Endothelial cell (in vitro differentiated cells): ENCODE measurements around the gene SETD2. TPM values are rescaled to one million over a fixed set of nuclear protein-coding genes. Genes with fewer than 3 reads are reported as not detected.

Experiments
- DNase-seq: peaks from one replicate; pipeline ENCODE4 v3.0.0; 2021; ENCODE audit warnings: low spot score
- H3K27ac Mint-ChIP-seq: one replicate; pipeline ENCODE4 v1.8.0; 2021; ENCODE audit warnings: mixed read lengths, inconsistent platforms; ENCODE audit not compliant: unreplicated experiment
- H3K27me3 Mint-ChIP-seq: one replicate; pipeline ENCODE4 v1.8.0; 2021; ENCODE audit warnings: mild to moderate bottlenecking, moderate library complexity, mixed read lengths, inconsistent platforms; ENCODE audit not compliant: unreplicated experiment
- H3K36me3 Mint-ChIP-seq: one replicate; pipeline ENCODE4 v1.8.0; 2021; ENCODE audit warnings: mild to moderate bottlenecking, low read depth, mixed read lengths, inconsistent platforms; ENCODE audit not compliant: unreplicated experiment
- H3K4me1 Mint-ChIP-seq: one replicate; pipeline ENCODE4 v1.8.0; 2021; ENCODE audit warnings: mild to moderate bottlenecking, mixed read lengths, inconsistent platforms; ENCODE audit not compliant: unreplicated experiment
- H3K4me3 Mint-ChIP-seq: one replicate; pipeline ENCODE4 v1.8.0; 2021; ENCODE audit warnings: mild to moderate bottlenecking, mixed read lengths, inconsistent platforms; ENCODE audit not compliant: unreplicated experiment
- H3K9me3 Mint-ChIP-seq: one replicate; pipeline ENCODE4 v1.8.0; 2021; ENCODE audit warnings: mixed read lengths, inconsistent platforms; ENCODE audit not compliant: unreplicated experiment
- total RNA-seq: library from RNA; stranded (reverse); fragmentation: NEBNext Ultra II Directional; extraction: Animal tissue kit (Norgen Biotek cat#: 25700); gene quantifications from one replicate; pipeline ENCODE4 v1.2.1, GENCODE V29; 2021; ENCODE audit not compliant: unreplicated experiment
- TF ChIP-seq, protein P1 (sequence below): fragments of 200-600 bp; sonication (generic); IDR thresholded peaks from one replicate; pipeline ENCODE4 v1.5.0; 2021; ENCODE audit warnings: antibody characterized with exemption; ENCODE audit not compliant: unreplicated experiment

The SETD2 gene
- total RNA-seq, 1 donor from 2014 or later, result 51.4 TPM

DNA sequence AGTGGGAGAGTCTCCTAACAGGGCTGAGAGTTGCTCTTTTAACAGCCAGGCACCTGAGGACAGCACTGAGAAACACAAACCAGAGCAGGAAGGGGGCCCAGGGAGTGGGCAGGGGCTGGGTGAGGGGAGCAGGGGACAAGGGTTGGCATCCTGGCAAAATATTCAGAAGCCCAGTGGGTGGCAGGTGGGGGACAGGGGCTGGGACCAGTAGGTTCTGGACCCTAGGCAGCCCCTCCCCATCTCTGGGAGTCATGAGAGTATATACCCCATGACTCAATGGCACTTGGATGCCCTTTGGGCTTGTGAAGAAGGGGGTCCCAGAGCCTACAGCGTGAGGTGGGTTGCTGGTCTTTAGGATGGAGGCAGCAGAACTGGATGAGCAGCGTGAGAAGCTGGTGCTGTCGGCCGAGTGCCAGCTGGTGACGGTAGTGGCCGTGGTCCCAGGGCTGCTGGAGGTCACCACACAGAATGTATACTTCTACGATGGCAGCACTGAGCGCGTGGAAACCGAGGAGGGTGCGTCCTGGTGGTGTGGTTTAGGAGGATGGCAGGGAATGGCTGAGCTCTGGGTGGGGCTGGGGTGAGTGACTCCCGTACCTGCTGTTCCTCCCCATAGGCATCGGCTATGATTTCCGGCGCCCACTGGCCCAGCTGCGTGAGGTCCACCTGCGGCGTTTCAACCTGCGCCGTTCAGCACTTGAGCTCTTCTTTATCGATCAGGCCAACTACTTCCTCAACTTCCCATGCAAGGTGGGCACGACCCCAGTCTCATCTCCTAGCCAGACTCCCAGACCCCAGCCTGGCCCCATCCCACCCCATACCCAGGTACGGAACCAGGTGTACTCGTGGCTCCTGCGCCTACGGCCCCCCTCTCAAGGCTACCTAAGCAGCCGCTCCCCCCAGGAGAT lies 160.2 kb downstream of the SETD2 start:
- DNase-seq, result no peak
- Mint-ChIP-seq H3K27ac (no peak overlapping the region), H3K4me3 (no peak overlapping the region), H3K36me3 (peaks cover 34% of the 10 kb centered on the region), H3K27me3 (peaks cover 4% of the 10 kb centered on the region), H3K9me3 (no peaks in the 10 kb centered on the region), H3K4me1 (no peaks in the 10 kb centered on the region)
- TF ChIP-seq, protein P1, sequence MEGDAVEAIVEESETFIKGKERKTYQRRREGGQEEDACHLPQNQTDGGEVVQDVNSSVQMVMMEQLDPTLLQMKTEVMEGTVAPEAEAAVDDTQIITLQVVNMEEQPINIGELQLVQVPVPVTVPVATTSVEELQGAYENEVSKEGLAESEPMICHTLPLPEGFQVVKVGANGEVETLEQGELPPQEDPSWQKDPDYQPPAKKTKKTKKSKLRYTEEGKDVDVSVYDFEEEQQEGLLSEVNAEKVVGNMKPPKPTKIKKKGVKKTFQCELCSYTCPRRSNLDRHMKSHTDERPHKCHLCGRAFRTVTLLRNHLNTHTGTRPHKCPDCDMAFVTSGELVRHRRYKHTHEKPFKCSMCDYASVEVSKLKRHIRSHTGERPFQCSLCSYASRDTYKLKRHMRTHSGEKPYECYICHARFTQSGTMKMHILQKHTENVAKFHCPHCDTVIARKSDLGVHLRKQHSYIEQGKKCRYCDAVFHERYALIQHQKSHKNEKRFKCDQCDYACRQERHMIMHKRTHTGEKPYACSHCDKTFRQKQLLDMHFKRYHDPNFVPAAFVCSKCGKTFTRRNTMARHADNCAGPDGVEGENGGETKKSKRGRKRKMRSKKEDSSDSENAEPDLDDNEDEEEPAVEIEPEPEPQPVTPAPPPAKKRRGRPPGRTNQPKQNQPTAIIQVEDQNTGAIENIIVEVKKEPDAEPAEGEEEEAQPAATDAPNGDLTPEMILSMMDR, result no peak

DNA sequence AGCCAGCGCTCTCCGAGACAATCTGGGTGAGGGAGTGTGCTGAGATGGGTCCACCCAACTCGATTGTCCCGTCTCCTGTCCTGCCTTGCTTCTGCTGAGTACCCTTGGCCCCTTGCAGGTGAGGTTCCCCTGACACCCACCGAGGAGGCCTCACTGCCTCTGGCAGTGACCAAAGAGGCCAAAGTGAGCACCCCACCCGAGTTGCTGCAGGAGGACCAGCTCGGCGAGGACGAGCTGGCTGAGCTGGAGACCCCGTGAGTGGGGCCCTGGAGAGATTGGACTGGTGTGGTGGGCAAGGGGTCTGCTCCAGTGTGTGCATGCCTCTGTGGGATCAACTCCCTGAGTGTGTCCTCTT lies 160.9 kb downstream of the SETD2 start:
- Mint-ChIP-seq H3K36me3 (peaks cover 37% of the 10 kb centered on the region), H3K27me3 (peaks cover 7% of the 10 kb centered on the region), H3K4me3 (no peak overlapping the region), H3K27ac (no peak overlapping the region), H3K4me1 (peaks cover 2% of the 10 kb centered on the region), H3K9me3 (no peaks in the 10 kb centered on the region)
- TF ChIP-seq, protein P1, result no peak
- no peak for DNase-seq

DNA sequence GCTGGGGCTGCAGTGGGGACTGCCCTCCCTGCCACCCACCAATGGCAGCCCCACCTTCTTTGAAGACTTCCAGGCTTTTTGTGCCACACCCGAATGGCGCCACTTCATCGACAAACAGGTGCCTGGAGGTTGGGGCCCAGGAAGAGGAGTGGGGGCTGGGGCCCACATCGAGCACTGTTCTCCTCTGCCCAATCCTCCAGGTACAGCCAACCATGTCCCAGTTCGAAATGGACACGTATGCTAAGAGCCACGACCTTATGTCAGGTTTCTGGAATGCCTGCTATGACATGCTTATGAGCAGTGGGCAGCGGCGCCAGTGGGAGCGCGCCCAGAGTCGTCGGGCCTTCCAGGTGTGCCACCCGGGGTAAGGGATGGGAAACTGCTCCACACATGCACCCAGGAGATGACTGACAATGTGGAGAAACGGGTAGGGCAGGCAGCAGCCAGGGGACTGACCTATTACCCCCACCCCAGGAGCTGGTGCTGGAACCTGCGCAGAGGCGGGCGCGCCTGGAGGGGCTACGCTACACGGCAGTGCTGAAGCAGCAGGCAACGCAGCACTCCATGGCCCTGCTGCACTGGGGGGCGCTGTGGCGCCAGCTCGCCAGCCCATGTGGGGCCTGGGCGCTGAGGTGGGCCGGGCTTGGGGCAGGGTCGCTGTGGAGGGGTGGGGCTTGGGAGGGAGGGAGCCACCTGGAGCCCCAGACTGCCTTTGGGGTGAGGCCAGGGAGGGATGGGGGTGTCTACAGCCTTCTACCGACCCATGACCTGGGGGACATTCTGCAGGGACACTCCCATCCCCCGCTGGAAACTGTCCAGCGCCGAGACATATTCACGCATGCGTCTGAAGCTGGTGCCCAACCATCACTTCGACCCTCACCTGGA lies 161.5 kb downstream of the SETD2 start:
- H3K4me3 Mint-ChIP-seq, result peak overlapping the region; percentile 31
- H3K4me1 Mint-ChIP-seq, result peaks cover 2% of the 10 kb centered on the region
- TF ChIP-seq, protein P1, result no peak
- H3K9me3 Mint-ChIP-seq, result no peaks in the 10 kb centered on the region
- DNase-seq, result no peak
- peaks cover 39% of the 10 kb centered on the region for H3K36me3 Mint-ChIP-seq
- peaks cover 7% of the 10 kb centered on the region for H3K27me3 Mint-ChIP-seq
- no peak overlapping the region for H3K27ac Mint-ChIP-seq

DNA sequence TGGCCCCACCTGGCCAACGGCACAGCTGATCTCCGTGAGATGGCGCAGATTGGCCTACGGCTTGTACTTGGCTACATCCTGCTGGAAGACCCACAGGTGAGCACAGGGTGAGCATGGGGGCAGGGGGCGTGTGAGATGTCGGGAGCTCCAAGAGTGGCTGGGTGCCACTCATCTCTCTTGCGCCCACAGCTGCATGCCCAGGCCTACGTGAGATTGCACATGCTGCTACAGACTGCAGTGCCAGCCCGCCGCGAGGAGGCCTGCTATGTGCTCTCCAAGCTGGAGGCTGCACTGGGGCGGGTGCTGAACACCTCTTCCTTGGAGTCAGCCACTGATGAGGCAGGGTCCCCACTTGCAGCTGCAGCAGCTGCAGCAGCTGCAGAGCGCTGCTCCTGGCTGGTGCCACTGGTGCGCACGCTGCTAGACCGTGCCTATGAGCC lies 162.2 kb downstream of the SETD2 start:
- Mint-ChIP-seq H3K27ac (no peak overlapping the region), H3K27me3 (peaks cover 7% of the 10 kb centered on the region), H3K36me3 (peaks cover 42% of the 10 kb centered on the region), H3K4me3 (no peak overlapping the region), H3K9me3 (no peaks in the 10 kb centered on the region), H3K4me1 (peaks cover 2% of the 10 kb centered on the region)
- no peak for DNase-seq
- TF ChIP-seq, protein P1, result no peak
